COR-L47 (cell line): ENCODE data around the gene C7orf25.

Source experiments
- DNase-seq: peaks from one replicate; lab custom pipeline; 2025; lab: John Stamatoyannopoulos, UW

Gene C7orf25

DNA sequence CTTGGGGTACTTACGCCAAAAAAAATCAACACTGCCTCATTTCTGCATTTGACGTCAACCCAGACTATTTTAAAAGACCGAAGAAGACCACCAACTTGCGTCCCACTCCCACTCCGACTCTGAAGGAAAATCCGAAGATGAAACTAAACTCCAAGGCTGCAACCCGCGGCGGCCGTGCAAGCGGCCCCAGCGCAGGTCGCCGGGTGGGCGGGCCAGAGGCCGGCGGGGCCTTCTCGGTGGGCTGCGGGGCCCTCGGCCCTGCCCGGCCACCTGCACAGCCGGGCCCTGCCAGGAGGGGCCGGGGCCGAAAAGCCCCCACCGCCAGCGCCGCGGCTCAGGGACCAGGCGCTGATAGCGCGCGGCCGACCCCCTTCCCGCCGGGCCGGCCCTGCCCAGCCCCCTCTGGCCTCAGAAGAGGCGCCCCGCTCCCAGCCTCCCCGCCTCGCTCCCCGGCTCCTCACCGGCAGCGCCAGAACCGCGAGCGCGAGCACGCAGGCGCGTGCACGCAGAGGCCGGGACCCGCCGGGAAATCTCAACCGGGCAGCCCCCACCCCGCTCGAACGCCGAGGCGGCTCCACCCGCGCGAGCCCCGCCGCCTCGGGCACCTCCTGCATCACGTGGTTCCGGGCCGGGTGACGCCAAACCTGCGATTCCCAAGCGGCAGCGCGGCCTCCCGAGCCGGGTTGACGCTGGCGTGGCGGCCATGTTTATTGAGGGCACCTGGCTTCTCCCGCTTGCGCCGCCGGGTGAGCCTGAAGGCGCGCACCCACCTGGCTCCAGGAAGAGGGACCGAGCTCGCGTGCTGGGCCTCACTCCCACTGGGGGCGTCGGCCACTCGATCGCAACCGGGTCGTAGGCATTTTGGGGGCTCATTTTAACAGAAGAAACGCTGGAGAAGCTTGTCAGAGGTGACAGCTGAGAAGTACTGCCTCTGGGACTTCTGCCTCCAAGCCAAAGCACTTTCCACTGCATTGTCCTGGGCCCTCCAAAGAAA is at the start of gene C7orf25:
TSS of gene C7orf25 (minus strand) at position 617 of the 994 bp plus-strand sequence. CDS start 1,170 bp downstream, outside the sequence.
- peak; percentile 96 for DNase-seq

DNA sequence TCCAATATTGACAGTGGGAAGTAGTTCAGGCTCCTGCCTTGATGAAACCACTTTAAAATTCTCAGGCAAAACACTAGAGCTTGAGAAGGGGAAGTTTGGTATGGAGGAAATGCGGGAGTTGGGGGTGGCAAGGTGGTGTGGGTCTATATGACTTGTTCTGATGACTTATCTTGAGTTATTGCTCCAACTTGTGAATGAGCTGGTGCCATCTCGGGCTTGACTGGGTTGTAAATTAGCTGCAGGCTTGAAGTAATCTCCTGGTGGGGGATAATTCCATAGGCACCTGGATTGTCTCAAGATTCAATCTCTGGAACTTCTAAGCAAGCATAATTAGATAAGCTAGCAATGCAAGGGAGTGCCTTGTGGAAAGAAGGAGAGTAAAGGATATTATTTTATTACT is 49.3 kb upstream of the C7orf25 start:
- no peak for DNase-seq

DNA sequence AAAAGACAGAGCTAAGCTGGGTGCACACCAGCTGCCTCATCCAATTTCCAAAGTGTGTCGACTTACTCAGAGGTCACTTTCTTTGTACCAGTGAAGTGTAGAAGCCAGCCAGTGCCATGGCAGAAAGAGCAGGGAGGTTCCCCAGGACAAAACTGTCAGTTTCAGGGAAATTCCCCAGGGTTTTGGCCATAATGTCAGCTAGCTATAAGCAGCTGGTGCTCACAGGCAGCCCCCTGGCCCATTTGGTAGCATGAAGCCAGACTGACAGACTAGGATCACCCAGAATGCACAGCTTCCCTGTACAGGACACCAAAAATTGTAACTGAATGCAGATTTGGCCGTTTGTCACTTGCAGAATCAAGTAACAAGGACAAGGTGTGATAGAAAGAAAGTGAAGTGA is 48.9 kb upstream of the C7orf25 start:
- DNase-seq: no peak

DNA sequence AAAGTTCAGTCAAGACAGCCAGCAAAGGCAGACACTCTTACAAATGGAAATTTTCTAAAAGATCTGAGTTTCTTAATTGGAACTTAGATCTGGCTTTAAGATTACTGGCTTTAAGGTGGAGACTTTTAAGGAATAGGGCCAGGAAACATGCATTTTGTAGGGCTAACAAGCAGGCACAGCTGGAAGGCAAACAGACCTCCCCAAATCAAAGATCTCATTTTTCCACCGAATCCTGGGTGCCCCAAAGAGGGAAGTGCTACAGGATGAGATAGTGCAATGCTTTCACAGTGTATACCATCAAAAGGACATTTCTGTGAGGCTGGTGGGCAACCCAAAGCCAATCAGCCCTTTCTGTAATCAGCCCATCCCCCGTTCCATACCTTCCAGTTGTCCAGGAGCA is 47.7 kb upstream of the C7orf25 start:
- no peak for DNase-seq

DNA sequence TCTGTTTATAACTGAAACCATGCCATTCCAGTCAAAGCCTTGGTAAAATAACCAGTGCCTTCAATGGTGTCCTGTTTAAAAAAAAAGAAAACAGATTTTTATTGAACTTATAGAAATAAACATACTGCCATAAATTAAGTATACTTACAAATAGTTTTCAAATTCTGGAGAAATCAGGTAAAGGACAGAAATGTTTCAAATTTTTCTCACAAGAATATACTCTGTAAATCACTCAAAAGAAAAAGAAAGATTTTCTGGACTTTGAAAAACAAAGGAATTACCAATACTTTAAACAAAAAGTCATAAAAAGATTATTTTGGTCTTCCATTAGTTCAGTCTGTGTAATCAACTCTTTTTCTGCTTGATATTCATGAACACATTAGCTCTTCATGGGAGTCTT is 44.2 kb upstream of the C7orf25 start:
- no peak for DNase-seq

DNA sequence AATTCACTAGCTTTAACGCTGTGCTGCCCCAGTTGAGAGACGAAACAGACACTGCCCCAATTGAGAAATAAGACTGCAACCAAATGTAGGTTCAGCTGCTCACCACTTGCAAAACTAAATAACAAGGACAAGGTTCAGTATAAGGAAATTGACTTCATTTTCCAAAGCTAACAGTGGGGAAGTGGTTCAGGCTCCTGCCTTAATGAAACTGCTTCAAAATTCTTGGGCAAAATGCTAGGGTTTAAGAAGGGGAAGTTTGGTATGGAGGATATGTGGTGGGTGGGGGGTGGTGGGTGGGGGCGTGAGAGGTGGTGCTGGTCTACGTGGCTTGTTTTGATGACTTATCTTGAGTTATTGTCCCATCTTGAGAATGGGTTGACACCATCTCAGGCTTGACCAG is 42.1 kb upstream of the C7orf25 start:
- DNase-seq: no peak

- DNase-seq: no peak
These were observed 40.5 kb upstream of the C7orf25 start for GRCh38 chr7:42952328-42952727.

DNA sequence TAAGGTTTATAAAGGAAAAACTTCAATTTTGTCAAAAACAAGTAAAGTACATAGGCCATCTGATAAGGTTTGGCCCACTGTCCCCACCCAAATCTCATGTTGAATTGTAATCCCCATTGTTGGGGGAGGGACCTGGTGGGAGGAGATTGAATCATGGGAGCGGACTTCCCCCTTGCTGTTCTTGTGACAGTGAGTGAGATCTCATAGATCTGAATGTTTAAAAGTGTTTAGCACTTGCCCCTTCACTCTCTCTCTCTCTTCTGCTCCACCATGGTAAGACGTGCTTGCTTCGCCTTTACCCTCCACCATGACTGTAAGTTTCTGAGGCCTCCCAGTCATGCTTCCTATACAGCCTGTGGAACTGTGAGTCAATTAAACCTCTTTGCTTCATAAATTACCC is 38.5 kb upstream of the C7orf25 start:
- DNase-seq: no peak

DNA sequence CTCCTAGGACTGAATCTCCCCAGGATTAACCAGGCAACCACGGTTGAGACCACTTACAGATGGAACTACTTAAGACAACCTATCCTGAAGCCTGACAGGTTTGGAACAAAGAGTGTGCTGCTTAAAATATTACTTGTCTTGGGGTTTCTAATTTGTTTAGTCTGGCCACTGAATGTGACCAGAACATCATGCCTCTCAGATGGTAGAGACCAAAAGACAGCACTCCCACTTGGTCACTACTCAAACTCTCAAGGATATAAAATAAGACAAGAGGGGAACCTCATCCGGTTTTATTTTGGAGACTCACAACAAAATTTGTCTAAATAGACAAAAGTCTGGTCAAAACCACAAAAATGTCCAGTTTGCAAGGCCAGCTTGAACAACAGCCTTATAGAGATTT is 35.7 kb upstream of the C7orf25 start:
- DNase-seq: no peak

GRCh38 chr7:42946627-42946950 is 34.7 kb upstream of the C7orf25 start:
- DNase-seq: no peak

- DNase-seq: no peak
These were observed 34.2 kb upstream of the C7orf25 start for GRCh38 chr7:42945821-42946626.

GRCh38 chr7:42940985-42941847 is 29.3 kb upstream of the C7orf25 start:
- peak; percentile 61 for DNase-seq

DNA sequence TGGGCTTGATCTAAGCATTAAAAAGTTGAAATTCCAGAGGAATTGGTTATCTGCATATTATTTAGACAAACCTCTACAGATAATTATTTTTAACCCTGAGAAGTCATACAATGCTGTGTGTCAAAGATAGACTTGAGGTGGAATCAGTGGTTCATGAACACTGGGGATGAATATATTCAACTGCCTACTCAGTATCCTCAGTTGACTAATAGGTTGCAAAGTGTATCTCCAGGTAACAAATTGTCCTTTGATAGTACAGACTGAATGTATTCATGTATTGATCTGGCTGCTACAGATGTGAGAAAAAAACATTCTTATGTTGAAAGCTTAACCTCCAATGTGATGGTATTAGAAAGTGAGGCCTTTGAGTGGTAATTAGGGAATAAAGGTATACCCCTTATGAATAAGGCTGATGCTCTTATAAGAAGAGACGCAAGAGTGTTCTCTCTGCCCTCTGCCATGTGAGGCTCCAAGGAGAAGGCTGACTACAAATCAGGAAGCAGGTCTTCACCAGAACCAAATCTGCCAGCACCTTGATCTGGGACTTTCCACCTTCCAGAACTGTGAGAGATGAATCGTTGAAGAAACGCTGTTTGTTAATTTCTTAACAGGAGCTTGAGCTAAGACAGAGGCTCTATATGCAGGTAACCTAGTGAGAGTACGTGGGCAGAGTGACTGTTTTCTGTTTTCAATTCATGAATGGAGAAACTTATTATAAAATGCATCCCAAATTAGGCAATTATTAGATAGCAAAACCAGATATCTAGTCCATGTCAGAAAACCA is 27.8 kb upstream of the C7orf25 start:
- DNase-seq: no peak

DNA sequence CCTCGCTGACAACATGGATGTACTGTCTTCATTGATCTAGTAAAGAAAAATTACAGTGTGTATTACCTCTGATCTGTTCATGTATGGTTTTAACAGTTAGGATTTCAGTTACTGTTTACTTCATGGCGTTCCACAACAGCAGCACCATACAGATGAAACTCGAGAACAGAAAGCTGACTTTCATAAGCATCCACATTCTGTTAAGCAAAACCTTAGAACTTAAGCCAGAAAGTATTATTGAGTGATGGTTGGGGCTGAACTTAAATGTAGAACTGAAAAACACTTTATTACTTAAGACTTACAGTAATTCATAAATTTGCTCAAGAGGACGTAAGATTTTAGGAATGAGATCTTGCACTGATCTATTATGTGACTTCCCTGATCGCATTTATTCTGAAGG is 24.0 kb upstream of the C7orf25 start:
- no peak for DNase-seq

DNA sequence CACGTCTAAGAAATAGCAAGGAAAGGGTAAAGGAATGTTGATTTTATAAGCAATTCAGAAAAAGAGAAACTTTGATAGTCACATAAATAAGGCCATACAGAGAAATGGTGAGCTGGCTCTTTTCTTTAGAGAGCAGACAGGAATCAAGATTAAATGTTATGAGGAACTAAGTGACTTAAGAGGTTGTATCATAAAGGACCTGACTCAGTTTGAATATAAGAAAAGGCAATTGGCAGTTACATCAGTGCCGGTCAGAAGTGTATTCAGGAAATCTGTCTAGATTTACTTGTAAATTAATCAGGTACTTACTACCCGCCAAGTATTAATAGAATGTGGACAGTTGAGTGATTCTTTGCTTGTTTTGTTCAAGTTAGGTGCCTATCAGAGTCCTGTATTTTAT is 22.4 kb upstream of the C7orf25 start:
- no peak for DNase-seq

DNA sequence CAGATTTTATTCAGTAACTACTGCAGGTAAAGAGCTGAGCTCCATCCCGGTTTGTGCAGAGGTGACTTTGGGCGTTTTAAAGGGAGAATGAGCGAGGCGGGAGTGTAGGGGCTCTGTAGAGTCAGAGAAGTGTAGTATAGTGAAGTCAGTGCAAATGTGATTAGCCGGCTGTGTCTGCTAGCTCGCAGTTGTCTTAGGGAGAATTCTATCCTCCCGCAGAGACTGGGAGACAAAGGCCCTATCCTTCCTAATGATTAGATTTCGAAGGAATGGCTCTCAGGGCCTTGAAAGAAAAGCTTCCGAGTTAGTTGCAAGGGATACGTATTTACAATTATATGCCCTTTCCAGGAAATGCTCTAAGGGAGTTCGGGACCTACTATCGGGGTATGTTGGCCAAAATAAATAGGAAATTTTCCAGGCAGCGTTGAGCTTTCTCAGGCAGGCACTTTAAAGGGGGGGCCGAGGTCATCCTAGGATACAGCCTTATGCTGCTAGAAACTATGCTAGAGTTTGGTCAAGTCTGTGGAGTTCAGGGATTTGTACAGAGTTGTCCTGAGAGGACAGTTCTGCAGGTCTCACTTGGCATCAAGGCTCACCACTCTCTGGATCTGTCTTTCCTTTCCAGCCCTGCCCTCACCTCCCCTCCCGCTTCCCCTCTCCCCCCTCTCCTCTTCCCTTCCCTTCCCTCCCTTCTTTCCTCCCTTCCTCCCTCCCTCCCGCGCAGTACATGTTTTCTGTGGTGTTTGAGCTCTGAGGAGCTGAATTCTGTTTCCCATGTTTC is 21.1 kb upstream of the C7orf25 start:
- no peak for DNase-seq

DNA sequence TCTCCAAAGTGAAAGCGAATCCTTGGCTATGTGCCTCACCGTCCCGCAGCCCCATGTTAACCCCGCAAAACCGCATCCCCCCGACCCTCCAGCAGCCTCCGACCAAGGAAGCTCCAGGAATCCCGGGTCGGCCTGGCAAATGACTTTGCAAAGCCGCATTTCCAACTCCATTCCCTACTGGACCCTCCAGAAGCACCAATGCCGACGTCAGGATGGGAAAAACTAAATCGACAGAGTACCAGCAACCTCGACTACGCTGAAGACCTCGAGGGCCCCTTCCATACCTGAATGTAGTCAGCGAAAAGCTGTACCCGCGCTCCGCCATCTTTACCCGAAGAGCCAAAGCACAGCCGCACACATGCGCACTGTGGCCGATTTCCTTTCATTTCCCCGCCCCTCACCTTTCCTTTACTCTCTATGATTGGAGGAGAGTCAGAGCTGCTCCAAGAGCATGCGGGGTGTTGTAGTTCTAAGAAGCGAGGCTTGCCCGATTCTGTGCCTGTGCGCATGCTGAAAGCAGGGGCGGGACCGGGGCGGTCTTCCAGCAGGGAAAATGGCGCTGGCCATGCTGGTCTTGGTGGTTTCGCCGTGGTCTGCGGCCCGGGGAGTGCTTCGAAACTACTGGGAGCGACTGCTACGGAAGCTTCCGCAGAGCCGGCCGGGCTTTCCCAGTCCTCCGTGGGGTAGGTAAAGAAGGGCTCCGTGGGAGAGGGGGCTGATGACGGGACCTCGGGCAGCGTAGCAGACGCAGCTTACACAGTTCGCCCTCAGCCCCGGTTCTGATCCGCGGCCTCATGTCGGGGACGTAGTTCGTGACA is 20.2 kb upstream of the C7orf25 start, which contains the start of the genes MRPL32 and PSMA2:
TSS of gene MRPL32 (plus strand) at position 543 of the 818 bp plus-strand sequence. CDS start at position 554, 11 bp downstream.
TSS of gene PSMA2 (minus strand) at position 341 of the 818 bp plus-strand sequence. CDS start at position 325, 16 bp downstream.
- peak; percentile 96 for DNase-seq

DNA sequence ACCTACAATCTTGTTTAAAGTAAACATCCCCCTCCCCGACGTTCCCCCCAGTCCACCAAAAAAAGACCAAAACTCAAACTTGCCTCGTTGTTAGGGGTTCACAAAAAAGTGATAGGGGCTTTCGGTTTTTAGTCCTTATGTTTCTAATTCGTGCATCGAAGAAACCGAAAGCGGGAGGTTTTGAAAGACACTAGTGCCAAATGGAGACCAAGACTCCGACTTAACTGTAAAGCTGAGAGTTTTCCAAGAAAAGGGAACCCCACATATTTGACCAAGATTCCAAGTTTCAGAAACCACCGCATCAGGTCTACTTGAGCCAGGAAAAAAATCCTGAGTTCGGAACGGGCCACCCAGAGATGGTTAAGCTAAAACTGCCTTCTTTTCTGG is 19.6 kb upstream of the C7orf25 start:
- DNase-seq: no peak

- DNase-seq: no peak
These were observed 19.0 kb upstream of the C7orf25 start for GRCh38 chr7:42930889-42931288.
